Type B pancreatic cell (in vitro differentiated cells): Measurements from ENCODE around the gene ITFG1. TPM values are rescaled to one million over a fixed set of nuclear protein-coding genes. Genes with fewer than 3 reads are reported as not detected.

Experiments
- DNase-seq: peaks from one replicate; pipeline ENCODE4 v3.0.0; 2021; ENCODE audit warnings: mixed read lengths; ENCODE audit not compliant: unreplicated experiment; ENCODE audit errors: extremely low spot score
- H3K27ac Mint-ChIP-seq: 2 replicates; pipeline ENCODE4 v1.8.0; 2021; ENCODE audit warnings: mild to moderate bottlenecking, mixed read lengths
- H3K27me3 Mint-ChIP-seq: 2 replicates; pipeline ENCODE4 v1.8.0; 2021; ENCODE audit warnings: mixed read lengths
- H3K36me3 Mint-ChIP-seq: 2 replicates; pipeline ENCODE4 v1.8.0; 2021; ENCODE audit warnings: mixed read lengths
- H3K4me1 Mint-ChIP-seq: one replicate; pipeline ENCODE4 v1.8.0; 2021; ENCODE audit warnings: mixed read lengths; ENCODE audit not compliant: unreplicated experiment
- H3K4me3 Mint-ChIP-seq: 2 replicates; pipeline ENCODE4 v1.8.0; 2021; ENCODE audit warnings: mild to moderate bottlenecking, mixed read lengths
- H3K9me3 Mint-ChIP-seq: 2 replicates; pipeline ENCODE4 v1.8.0; 2021; ENCODE audit warnings: mixed read lengths
- total RNA-seq: library from RNA; stranded (reverse); gene quantifications from 2 replicates; pipeline ENCODE4 v1.2.1, GENCODE V29; 2021; ENCODE audit warnings: low replicate concordance
- TF ChIP-seq, protein P1 (sequence below): fragments of 200-600 bp; sonication (generic); conservative IDR thresholded peaks from 2 replicates; pipeline ENCODE4 v1.5.0; 2021; ENCODE audit warnings: antibody characterized with exemption, mild to moderate bottlenecking

ITFG1 gene
- total RNA-seq, 1 donor from 2014 or later: 47.1 TPM

GRCh38 chr16:47377154-47377553 is 83.7 kb downstream of the ITFG1 start:
- Mint-ChIP-seq H3K27me3 (no peaks in the 10 kb centered on the region), H3K4me3 (no peak overlapping the region), H3K36me3 (peaks cover 11% of the 10 kb centered on the region), H3K27ac (no peak overlapping the region), H3K4me1 (no peaks in the 10 kb centered on the region), H3K9me3 (no peaks in the 10 kb centered on the region)
- TF ChIP-seq, protein P1, sequence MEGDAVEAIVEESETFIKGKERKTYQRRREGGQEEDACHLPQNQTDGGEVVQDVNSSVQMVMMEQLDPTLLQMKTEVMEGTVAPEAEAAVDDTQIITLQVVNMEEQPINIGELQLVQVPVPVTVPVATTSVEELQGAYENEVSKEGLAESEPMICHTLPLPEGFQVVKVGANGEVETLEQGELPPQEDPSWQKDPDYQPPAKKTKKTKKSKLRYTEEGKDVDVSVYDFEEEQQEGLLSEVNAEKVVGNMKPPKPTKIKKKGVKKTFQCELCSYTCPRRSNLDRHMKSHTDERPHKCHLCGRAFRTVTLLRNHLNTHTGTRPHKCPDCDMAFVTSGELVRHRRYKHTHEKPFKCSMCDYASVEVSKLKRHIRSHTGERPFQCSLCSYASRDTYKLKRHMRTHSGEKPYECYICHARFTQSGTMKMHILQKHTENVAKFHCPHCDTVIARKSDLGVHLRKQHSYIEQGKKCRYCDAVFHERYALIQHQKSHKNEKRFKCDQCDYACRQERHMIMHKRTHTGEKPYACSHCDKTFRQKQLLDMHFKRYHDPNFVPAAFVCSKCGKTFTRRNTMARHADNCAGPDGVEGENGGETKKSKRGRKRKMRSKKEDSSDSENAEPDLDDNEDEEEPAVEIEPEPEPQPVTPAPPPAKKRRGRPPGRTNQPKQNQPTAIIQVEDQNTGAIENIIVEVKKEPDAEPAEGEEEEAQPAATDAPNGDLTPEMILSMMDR: no peak
- no peak for DNase-seq

- Mint-ChIP-seq H3K27me3 (no peaks in the 10 kb centered on the region), H3K4me3 (no peak overlapping the region), H3K36me3 (peaks cover 11% of the 10 kb centered on the region), H3K4me1 (no peaks in the 10 kb centered on the region), H3K27ac (no peak overlapping the region), H3K9me3 (no peaks in the 10 kb centered on the region)
- no peak for DNase-seq
- TF ChIP-seq, protein P1: no peak
Measured at GRCh38 chr16:47375423-47375822, 85.4 kb downstream of the ITFG1 start.

DNA sequence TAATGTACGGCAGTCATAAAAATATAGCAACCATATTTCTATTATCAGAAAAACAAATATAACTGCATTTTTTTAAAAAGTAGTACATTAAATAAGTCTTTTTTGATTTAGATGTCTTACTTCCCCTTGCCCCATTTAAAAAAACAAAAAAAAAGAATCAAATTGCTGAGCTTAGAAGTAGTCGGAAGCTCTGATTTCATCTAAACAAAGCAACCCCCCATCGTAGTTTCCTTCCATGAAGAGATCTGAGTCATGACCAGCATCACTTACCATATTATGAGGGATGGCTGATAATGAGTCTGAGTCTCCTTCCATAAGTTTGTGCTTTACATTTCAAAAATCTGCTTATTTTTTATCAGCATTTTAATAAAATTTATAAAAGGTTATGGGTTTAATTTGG is 86.2 kb downstream of the ITFG1 start:
- H3K4me3 Mint-ChIP-seq: no peak overlapping the region
- no peaks in the 10 kb centered on the region for H3K27me3 Mint-ChIP-seq
- H3K4me1 Mint-ChIP-seq: no peaks in the 10 kb centered on the region
- no peaks in the 10 kb centered on the region for H3K9me3 Mint-ChIP-seq
- H3K27ac Mint-ChIP-seq: no peak overlapping the region
- TF ChIP-seq, protein P1: no peak
- H3K36me3 Mint-ChIP-seq: peaks cover 11% of the 10 kb centered on the region
- DNase-seq: no peak

DNA sequence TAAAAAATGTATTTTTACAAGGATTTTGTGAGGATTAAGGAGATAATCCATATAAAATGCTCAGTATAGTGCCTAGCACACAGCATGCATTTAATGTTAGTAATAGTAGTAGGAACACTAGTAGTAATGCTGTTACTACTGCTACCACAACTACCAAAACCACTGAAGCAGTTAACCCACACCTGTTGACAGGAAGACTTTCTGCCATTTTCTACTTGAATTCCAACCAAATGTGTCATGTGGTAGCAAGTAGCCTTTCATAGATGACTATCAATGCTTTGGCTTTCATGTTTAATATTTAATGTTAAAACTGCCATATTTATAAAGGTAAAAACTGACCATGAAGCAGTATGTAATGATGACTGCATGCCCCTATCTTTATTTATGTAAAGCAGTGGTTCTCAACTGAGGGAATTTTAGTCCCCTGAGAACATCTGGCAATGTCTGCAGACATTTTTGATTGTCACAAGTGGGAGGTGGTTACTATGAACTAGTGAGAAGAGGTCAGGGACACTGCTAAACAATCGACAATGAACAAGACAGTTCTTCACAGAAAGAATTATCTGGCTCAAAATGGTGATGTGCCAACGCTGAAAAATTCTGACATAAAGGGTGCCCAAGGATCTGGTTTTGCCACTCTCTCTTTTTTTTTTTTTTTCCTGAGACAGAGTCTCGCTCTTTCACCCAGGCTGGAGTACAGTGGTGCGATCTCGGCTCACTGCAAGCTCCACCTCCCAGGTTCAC is 89.4 kb downstream of the ITFG1 start:
- H3K4me1 Mint-ChIP-seq: no peaks in the 10 kb centered on the region
- DNase-seq: no peak
- TF ChIP-seq, protein P1: no peak
- H3K36me3 Mint-ChIP-seq: peaks cover 15% of the 10 kb centered on the region
- no peak overlapping the region for H3K4me3 Mint-ChIP-seq
- no peaks in the 10 kb centered on the region for H3K9me3 Mint-ChIP-seq
- no peak overlapping the region for H3K27ac Mint-ChIP-seq
- no peaks in the 10 kb centered on the region for H3K27me3 Mint-ChIP-seq

DNA sequence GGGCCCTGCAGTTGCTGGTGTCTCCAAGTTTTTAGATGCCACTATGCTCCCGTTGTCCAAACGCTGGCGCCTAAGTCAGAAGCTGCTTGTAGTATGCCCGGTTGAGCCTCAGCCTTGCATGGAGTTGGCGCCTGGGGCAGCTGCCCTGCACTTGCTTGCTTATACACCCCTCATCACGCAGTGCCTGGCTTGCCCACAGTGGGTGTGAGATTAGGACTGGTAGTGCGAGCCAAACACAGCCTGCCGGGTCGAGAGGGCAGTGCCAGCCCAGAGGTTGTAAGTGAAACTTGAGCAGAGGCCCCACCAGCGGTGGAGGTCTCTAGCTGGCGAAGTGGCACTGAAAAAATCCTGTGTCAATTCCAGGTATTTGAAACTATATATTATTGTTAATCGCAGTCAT is 90.3 kb downstream of the ITFG1 start:
- Mint-ChIP-seq H3K27ac (no peak overlapping the region), H3K36me3 (peaks cover 15% of the 10 kb centered on the region)

More for the DNA sequence above, 90.3 kb downstream of the ITFG1 start:
- DNase-seq: no peak
- Mint-ChIP-seq H3K9me3 (no peaks in the 10 kb centered on the region), H3K4me1 (no peaks in the 10 kb centered on the region), H3K4me3 (no peak overlapping the region), H3K27me3 (no peaks in the 10 kb centered on the region)
- TF ChIP-seq, protein P1: no peak
